Ascending aorta (tissue), 2 donors: ENCODE measurements around the gene SH3BP1. TPM values are rescaled to one million over a fixed set of nuclear protein-coding genes. Genes with fewer than 3 reads are reported as not detected.
"Not testable (repeated sequence)": the region's sequence is repeated elsewhere in the genome, so short reads cannot be mapped to it uniquely, and the experiment has no call there.

Experiments
- DNase-seq, 2 donors: peaks; one replicate each; pipeline ENCODE4 v3.0.0-alpha.2; 2019; ENCODE audit warnings: low spot score in 2 of 2
- H3K27ac ChIP-seq, 2 donors: fragments of 200-600 bp; sonication (generic); one replicate each; pipeline ENCODE4 v1.5.1; 2016 to 2017; ENCODE audit warnings: mild to moderate bottlenecking in 1 of 2
- H3K27me3 ChIP-seq: fragments of 200-600 bp; sonication (generic); one replicate; pipeline ENCODE4 v1.5.1; 2017
- H3K36me3 ChIP-seq, 2 donors: fragments of 200-600 bp; sonication (generic); one replicate each; pipeline ENCODE4 v1.5.1; 2016
- H3K4me1 ChIP-seq, 2 donors: fragments of 200-600 bp; sonication (generic); one replicate each; pipeline ENCODE4 v1.5.1; 2016 to 2017; ENCODE audit warnings: mild to moderate bottlenecking in 1 of 2
- H3K4me3 ChIP-seq, 2 donors: fragments of 200-600 bp; sonication (generic); one replicate each; pipeline ENCODE4 v1.5.1; 2016 to 2017; ENCODE audit warnings: mild to moderate bottlenecking in 1 of 2
- H3K9me3 ChIP-seq, 2 donors: fragments of 200-600 bp; sonication (generic); one replicate each; pipeline ENCODE4 v1.5.1; 2016
- CTCF ChIP-seq, 3 experiments: fragments of 200-600 bp in 2 of 3; fragments of 450-650 bp in 1 of 3; sonication (generic) in 2 of 3; IDR thresholded peaks; one replicate each; pipeline ENCODE4 v1.5.1; 2016 to 2019; ENCODE audit warnings: antibody characterized with exemption in 3 of 3, mild to moderate bottlenecking in 1 of 3, moderate library complexity in 1 of 3
- intact Hi-C: fragments of 100-400 bp; cut with DNase I; formaldehyde crosslinking; loops from one replicate; pipeline ENCODE4 v1.15.1; 2023
- total RNA-seq: library from RNA; depleted of rRNA; stranded (reverse); fragments of >200 nt; gene quantifications from one replicate; pipeline ENCODE4 v1.1.0, GENCODE V29; 2016

SH3BP1 gene
- total RNA-seq, 1 donor from 2014 or later, result 33.7 TPM

GRCh38 chr22:37601203-37601539 lies 38.3 kb upstream of the SH3BP1 start:
- TF ChIP-seq CTCF (IDR thresholded peaks at IDR 0.05), result no peak
- Histone ChIP-seq H3K36me3 (no peaks in the 10 kb centered on the region), H3K9me3 (no peaks in the 10 kb centered on the region), H3K4me1 (no peaks in the 10 kb centered on the region), H3K4me3 (no peak overlapping the region), H3K27ac (no peak overlapping the region), H3K27me3 (no peaks in the 10 kb centered on the region)
- intact Hi-C loops, result no loop called here
- no peak for DNase-seq

DNA sequence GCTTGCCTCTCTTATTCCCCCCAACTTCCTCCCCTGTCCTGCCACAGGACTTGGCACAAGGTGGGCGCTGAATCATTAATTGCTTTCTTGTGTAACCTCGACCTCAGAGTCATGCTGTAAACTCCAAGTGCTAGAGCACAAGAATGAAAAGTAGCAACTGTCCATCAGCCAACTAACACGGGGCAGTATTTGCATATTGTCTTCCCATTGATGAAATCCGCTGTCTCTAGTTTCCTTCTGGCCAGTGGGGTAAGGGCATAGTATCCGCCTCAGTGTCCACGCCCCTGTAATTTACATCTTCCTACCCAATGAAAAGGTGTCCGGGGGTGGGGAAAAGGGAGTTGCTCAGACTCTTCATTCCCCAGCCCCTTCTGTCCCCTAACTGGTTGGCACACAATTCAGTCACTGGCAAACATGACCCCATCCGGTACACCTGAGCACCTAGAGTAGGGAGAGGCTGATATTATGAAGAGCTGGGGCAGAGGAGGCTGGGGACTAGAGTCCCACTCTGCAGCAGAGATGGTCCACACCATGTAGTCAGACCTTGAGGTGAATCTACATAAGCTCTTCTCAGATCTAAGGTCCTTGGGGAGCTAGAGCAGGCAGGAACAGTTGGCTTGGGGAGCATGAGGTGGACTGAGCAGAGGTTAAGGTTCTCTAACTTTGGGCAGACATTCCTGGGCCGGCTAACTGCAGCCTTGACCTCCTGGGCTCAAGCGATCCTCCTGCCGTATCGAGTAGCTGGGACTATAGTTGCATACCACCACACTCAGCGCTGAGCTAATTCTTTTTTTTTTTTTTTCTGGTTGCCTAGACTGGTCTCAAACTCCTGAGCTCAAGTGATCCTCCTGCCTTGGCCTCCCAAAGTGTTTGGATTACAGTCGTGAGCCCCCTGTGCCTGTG lies 37.7 kb upstream of the SH3BP1 start:
- Histone ChIP-seq H3K27ac (no peak overlapping the region), H3K36me3 (no peaks in the 10 kb centered on the region), H3K4me3 (no peak overlapping the region), H3K9me3 (no peaks in the 10 kb centered on the region), H3K27me3 (no peaks in the 10 kb centered on the region), H3K4me1 (peaks cover 0 to under 1% of the 10 kb centered on the region in 2 donors)
- intact Hi-C loops, result no loop called here
- TF ChIP-seq CTCF (IDR thresholded peaks at IDR 0.05), result no peak
- DNase-seq, result no peak

GRCh38 chr22:37602546-37603277 lies 36.8 kb upstream of the SH3BP1 start:
- H3K9me3 ChIP-seq, H3K4me3 ChIP-seq, H3K36me3 ChIP-seq, H3K4me1 ChIP-seq, H3K27me3 ChIP-seq, H3K27ac ChIP-seq, DNase-seq, intact Hi-C loops: not testable (repeated sequence)

DNA sequence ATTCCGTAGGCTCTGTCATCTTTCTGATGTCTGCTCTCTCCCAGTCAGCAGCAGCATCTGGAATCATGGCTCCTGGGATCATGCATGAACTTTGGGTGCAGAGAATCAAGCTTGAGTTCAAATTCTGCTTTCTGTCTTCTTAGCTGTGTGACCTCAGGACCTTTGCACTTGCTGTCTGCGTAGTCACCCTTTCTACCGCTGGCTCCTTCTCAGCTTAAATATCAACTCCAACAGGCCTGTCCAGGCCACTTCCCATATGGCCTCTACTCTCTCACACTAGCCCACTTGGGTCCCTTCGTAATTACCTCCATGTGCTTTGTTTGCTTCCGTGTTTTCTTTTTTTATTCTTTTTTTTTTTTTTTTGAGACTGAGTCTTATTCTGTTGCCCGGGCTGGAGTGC lies 35.4 kb upstream of the SH3BP1 start:
- TF ChIP-seq CTCF (IDR thresholded peaks at IDR 0.05), result no peak

GRCh38 chr22:37604875-37605274 lies 34.6 kb upstream of the SH3BP1 start:
- Histone ChIP-seq H3K27ac (no peak overlapping the region), H3K9me3 (no peaks in the 10 kb centered on the region), H3K4me1 (peaks cover 0 to 20% of the 10 kb centered on the region in 2 donors), H3K4me3 (no peak overlapping the region), H3K27me3 (no peaks in the 10 kb centered on the region), H3K36me3 (no peaks in the 10 kb centered on the region)
- intact Hi-C loops, result loop anchor here (5.0 kb wide), 1 partner anchor 58 kb away; no protein-coding TSS in a partner anchor
- no peak for DNase-seq
- no peak for TF ChIP-seq CTCF (IDR thresholded peaks at IDR 0.05)

More for the DNA sequence above, 35.4 kb upstream of the SH3BP1 start:
- H3K4me3 ChIP-seq, result no peak overlapping the region
- H3K9me3 ChIP-seq, result no peaks in the 10 kb centered on the region
- H3K36me3 ChIP-seq, result no peaks in the 10 kb centered on the region
- H3K4me1 ChIP-seq, result peaks cover 0 to 13% of the 10 kb centered on the region in 2 donors
- H3K27me3 ChIP-seq, result no peaks in the 10 kb centered on the region
- intact Hi-C loops, result no loop called here
- H3K27ac ChIP-seq, result no peak overlapping the region
- no peak for DNase-seq
